Measurements from ENCODE around the gene ARHGAP22.
A peak's percentile ranks its signal among the peaks of the same experiment; 100 is the strongest.

ARHGAP22 gene

DNA sequence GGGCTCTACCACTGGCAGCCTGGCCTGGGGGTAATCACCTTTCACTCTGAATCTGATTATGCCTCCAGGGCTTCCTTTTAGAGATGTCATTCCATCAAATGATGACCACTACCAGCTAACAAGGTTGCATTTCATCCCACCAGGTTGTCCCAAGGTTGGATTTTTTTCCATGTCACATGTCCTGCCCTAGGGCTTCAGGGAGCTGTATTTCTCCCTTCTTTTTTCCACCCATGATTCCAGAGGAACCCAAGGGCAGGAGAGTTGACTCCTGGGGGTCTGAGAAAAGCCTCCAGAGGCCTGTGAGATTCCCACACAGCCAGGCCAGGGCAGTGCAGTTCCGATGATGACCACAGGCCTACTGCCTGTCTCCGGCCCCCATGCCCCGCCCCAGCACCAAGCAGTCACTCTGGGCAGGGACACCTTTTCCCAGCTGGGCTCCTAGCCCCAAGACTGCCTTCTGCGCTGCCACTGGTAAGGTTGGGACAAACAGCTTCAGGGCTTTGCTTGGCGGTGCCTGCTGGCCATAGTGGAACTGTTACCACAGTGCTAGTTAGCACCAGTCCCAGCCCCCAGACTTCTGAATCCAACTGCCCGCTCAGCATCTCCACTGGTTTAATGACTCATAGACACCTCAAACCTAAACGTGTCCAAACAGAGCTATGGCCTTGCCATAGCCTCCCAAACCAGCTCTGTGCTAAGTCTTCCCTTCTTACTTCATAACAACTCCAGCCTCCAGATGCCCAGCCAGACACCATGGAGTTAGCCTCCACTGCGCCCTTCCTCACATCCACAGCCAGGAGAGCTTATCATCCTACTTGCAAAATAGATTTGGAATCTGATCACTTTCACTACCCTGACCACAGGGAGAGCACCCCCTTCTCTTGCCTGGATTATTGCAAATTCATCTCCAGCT is 133.7 kb downstream of the ARHGAP22 start:
- Mint-ChIP-seq H3K4me3 (no peak overlapping the region), H3K27ac (no peak overlapping the region), H3K9me3 (peaks cover 5% of the 10 kb centered on the region), H3K4me1 (peaks cover 57% of the 10 kb centered on the region), H3K36me3 (ENCODE audit: low read depth) (no peaks in the 10 kb centered on the region), H3K27me3 (ENCODE audit: low read depth, poor library complexity) (peaks cover 18% of the 10 kb centered on the region)
- TF ChIP-seq, protein P1, sequence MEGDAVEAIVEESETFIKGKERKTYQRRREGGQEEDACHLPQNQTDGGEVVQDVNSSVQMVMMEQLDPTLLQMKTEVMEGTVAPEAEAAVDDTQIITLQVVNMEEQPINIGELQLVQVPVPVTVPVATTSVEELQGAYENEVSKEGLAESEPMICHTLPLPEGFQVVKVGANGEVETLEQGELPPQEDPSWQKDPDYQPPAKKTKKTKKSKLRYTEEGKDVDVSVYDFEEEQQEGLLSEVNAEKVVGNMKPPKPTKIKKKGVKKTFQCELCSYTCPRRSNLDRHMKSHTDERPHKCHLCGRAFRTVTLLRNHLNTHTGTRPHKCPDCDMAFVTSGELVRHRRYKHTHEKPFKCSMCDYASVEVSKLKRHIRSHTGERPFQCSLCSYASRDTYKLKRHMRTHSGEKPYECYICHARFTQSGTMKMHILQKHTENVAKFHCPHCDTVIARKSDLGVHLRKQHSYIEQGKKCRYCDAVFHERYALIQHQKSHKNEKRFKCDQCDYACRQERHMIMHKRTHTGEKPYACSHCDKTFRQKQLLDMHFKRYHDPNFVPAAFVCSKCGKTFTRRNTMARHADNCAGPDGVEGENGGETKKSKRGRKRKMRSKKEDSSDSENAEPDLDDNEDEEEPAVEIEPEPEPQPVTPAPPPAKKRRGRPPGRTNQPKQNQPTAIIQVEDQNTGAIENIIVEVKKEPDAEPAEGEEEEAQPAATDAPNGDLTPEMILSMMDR (IDR thresholded peaks at IDR 0.05) = no peak
- peak; percentile 1 for DNase-seq

DNA sequence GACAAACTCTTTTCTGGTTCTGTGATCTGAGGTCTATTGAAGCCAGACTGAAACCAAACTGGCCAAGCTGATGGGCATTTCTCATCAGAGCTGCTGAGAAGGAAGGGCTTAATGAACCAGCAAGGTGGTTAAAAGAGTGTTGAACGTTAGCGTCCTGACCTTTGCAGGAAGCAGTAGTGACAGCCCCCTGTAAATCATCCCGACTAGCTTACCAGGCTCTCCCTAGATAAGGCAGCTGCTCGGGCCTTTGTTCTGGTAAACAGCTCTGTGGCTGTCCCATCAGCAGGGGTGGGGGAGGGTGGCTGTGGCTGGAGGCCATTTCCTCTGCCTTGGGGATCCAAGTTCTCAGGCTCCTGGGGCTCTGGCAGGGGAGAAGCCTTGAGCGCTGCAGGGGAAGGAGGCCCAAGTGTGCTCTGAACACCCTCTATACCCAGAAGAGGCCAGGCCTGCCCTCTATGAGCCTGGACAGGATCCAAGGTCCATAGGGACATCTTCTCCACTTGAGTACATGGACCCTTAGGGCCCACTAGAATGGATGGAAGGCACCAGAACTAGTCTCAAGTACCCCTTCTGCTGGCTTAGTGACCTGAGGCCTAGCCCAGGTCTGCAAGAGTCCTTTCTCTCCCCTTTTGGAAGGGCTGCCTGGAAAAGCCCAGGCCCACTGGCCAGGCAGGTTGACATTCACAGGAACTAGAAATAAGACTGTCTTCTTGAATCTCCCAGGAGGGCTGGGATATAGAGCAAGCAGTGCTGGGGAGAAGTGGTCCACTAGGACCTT is 134.6 kb downstream of the ARHGAP22 start:
- TF ChIP-seq, protein P1 (IDR thresholded peaks at IDR 0.05) = no peak
- Mint-ChIP-seq H3K27me3 (ENCODE audit: low read depth, poor library complexity) (peaks cover 10% of the 10 kb centered on the region), H3K4me1 (peaks cover 54% of the 10 kb centered on the region), H3K36me3 (ENCODE audit: low read depth) (no peaks in the 10 kb centered on the region), H3K9me3 (peaks cover 5% of the 10 kb centered on the region), H3K4me3 (no peak overlapping the region), H3K27ac (peak overlapping the region; percentile 69)
- DNase-seq = peak; percentile 68

DNA sequence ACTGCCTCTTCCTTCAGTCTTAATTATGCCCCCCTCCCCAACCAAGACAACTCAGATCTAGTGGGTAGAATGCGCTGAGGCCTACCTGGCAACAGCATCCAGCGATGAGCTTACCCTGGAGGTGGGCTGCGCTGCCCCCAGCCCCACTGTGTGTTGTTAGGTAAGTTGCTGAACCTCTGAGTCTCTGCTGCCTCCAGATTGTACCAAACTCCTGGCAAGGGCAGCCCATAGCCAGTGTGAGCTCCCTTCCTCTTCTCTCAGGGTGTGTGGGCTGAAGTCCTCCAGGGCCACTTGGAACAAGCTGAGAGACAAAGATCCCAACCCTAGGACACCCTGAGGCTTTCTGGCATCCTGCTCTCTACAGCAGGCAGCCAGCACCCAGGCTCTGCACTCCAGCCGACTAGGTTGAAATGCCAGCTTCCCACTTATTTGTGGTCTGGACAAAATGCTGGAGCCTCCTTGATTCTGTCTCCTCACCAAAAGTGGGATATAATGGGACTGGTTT is 135.3 kb downstream of the ARHGAP22 start:
- H3K9me3 Mint-ChIP-seq = peaks cover 5% of the 10 kb centered on the region
- DNase-seq = no peak
- H3K27ac Mint-ChIP-seq = peak overlapping the region; percentile 72
- no peak overlapping the region for H3K4me3 Mint-ChIP-seq
- TF ChIP-seq, protein P1 (IDR thresholded peaks at IDR 0.05) = no peak
- no peaks in the 10 kb centered on the region for H3K36me3 Mint-ChIP-seq (ENCODE audit: low read depth)
- H3K27me3 Mint-ChIP-seq (ENCODE audit: low read depth, poor library complexity) = peaks cover 3% of the 10 kb centered on the region
- H3K4me1 Mint-ChIP-seq = peaks cover 54% of the 10 kb centered on the region

DNA sequence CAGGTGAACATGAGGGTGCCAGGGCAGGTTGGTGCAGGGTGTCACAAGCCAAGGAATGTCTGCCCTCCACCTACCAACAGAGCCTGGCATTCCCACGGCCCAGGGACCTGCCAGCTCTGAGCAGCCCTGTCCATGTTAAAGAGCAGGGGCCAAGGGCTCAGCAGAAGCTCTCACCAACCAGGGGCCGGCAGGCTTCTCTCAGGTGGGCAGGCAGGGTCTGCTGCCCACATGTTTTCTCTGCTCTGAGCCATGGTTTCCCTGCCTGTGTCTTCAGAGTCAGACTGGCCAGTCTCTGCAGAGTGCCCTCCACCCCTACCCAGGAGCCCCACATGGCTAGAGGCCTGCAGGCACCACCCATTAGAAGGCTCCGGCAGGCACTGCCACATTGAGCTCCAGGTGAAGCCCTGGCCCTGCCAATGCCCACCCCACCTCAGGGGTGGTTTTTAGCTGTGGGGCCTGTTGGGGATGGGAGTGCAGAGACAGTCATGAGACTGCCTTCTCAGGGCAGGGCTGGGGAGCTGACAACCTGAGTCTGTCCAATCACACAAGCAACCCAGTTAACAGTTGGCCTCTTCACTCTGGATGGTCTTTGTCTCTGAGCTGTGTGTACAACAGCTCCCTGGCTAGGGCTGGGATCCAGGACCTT is 135.9 kb downstream of the ARHGAP22 start:
- H3K4me3 Mint-ChIP-seq = no peak overlapping the region
- no peak for DNase-seq
- H3K4me1 Mint-ChIP-seq = peaks cover 60% of the 10 kb centered on the region
- no peaks in the 10 kb centered on the region for H3K36me3 Mint-ChIP-seq (ENCODE audit: low read depth)
- peaks cover 4% of the 10 kb centered on the region for H3K27me3 Mint-ChIP-seq (ENCODE audit: low read depth, poor library complexity)
- TF ChIP-seq, protein P1 (IDR thresholded peaks at IDR 0.05) = no peak
- peak overlapping the region; percentile 72 for H3K27ac Mint-ChIP-seq
- peaks cover 5% of the 10 kb centered on the region for H3K9me3 Mint-ChIP-seq

DNA sequence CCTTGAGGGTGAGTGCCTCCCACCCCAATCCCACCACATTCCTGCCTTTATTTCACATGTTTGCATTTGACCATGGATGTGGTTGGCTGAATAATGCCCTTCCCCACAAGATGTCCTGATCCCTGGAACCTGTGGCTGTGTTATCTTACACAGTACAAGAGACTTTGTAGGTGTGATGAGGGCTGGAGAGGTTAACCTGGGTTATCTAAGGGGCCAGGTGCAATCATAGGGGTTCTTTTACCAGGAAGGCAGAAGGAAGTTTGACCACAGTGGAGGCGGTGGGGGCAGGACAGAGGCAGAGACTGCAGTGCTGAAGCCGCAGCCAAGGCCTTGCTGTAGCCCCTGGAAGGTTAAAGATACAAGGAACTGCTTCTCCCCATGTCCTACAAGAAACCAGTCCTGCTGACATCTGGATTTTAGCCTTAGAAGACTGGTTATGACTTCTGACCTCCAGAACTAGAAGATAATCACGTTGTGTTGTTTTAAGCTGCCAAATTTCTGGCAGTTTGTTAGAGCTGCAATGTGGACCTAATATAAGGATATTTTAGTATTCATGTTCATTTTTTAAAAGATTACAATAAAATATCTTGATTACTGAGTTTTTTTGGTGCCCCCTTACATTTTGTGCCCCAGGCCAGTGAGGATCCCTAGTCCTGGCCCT is 136.6 kb downstream of the ARHGAP22 start:
- H3K4me3 Mint-ChIP-seq = no peak overlapping the region
- peaks cover 5% of the 10 kb centered on the region for H3K9me3 Mint-ChIP-seq
- H3K27ac Mint-ChIP-seq = peak overlapping the region; percentile 65
- DNase-seq = no peak
- peaks cover 7% of the 10 kb centered on the region for H3K27me3 Mint-ChIP-seq (ENCODE audit: low read depth, poor library complexity)
- peaks cover 68% of the 10 kb centered on the region for H3K4me1 Mint-ChIP-seq
- no peaks in the 10 kb centered on the region for H3K36me3 Mint-ChIP-seq (ENCODE audit: low read depth)
- TF ChIP-seq, protein P1 (IDR thresholded peaks at IDR 0.05) = no peak
